PC-9 (cell line): ENCODE results near the gene UGT1A7.

Experiments
- EZH2 ChIP-seq: fragments of 200-600 bp; sonication (generic); IDR thresholded peaks from 2 replicates; pipeline ENCODE4 v1.8.0; 2017; ENCODE audit warnings: antibody characterized with exemption, low read depth
- TF ChIP-seq, protein P1 (sequence below): fragments of 200-600 bp; sonication (generic); conservative IDR thresholded peaks from 2 replicates; pipeline ENCODE4 v1.6.1; 2017; ENCODE audit warnings: mixed run types, antibody characterized with exemption, mild to moderate bottlenecking, moderate library complexity

DNA sequence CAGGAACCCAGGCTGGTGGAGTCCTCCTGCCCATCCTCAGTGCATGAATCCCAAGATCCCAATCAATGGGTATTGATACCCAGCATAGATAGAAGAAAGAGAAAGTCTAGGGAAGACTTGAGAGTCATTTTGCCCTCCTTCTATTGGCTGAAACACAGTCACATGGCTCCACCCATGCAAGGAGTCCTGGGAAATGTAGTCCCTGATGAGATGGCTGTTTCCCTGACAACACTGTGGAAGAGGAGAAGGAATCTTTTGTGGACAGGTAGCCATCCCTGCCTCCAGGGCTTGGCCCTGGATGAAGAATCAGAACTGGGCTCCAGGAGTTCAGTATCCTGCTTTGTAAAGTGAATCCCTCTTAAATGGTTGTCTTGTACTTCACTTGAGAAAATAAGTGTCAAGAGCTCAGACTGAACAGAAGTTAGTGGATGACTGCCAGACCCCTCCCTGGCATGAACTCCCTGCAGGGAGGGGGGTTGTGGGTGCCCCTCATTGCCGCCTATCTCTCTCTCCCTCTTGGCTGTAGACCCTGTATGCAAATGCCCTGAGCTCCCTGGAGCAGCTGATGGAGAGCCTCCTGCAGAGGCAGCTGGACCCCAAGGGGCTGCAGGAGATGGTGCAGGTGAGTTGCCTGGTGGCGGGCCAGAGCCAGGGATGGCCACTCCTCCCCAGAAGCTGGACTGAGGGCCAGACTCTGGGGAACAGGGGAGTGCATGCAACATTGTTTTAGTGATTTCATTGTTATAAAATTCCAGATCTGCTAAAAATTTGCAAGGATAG is 132.5 kb downstream of the UGT1A7 start:
- TF ChIP-seq, protein P1, sequence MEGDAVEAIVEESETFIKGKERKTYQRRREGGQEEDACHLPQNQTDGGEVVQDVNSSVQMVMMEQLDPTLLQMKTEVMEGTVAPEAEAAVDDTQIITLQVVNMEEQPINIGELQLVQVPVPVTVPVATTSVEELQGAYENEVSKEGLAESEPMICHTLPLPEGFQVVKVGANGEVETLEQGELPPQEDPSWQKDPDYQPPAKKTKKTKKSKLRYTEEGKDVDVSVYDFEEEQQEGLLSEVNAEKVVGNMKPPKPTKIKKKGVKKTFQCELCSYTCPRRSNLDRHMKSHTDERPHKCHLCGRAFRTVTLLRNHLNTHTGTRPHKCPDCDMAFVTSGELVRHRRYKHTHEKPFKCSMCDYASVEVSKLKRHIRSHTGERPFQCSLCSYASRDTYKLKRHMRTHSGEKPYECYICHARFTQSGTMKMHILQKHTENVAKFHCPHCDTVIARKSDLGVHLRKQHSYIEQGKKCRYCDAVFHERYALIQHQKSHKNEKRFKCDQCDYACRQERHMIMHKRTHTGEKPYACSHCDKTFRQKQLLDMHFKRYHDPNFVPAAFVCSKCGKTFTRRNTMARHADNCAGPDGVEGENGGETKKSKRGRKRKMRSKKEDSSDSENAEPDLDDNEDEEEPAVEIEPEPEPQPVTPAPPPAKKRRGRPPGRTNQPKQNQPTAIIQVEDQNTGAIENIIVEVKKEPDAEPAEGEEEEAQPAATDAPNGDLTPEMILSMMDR = no peak
- no peak for TF ChIP-seq EZH2
